RWPE2 (cell line): Measurements from ENCODE around the gene G6PD.

Experiments
- ATAC-seq: fragments of 200-7000 bp; cut with Tn5 transposase; 3 replicates; pipeline ENCODE4 v1.9.1; 2021; ENCODE audit warnings: low read depth
- DNase-seq: peaks from one replicate; pipeline ENCODE4 v3.0.0-alpha.2; 2020; ENCODE audit warnings: low spot score
- H3K27ac ChIP-seq: fragments of 450-650 bp; 2 replicates; pipeline ENCODE4 v1.5.1; 2017; ENCODE audit warnings: mild to moderate bottlenecking; ENCODE audit not compliant: poor library complexity, severe bottlenecking
- H3K27me3 ChIP-seq: fragments of 250-450 bp; sonication (Bioruptor Pico); 2 replicates; pipeline ENCODE4 v1.5.1; 2021; ENCODE audit warnings: mild to moderate bottlenecking, moderate library complexity; ENCODE audit not compliant: insufficient read depth, poor library complexity, severe bottlenecking
- H3K36me3 ChIP-seq: fragments of 250-450 bp; sonication (Bioruptor Pico); 2 replicates; pipeline ENCODE4 v1.5.1; 2020; ENCODE audit warnings: low read depth, mild to moderate bottlenecking, moderate library complexity
- H3K4me1 ChIP-seq: fragments of 250-450 bp; sonication (Bioruptor Pico); 2 replicates; pipeline ENCODE4 v1.5.1; 2021; ENCODE audit warnings: mild to moderate bottlenecking, moderate library complexity; ENCODE audit not compliant: insufficient read depth, poor library complexity, severe bottlenecking
- H3K4me3 ChIP-seq: fragments of 250-450 bp; sonication (Bioruptor Pico); 2 replicates; pipeline ENCODE4 v1.5.1; 2021; ENCODE audit warnings: mild to moderate bottlenecking, moderate library complexity; ENCODE audit not compliant: severe bottlenecking
- H3K9me3 ChIP-seq: fragments of 250-450 bp; sonication (Bioruptor Pico); 2 replicates; pipeline ENCODE4 v1.5.1; 2021; ENCODE audit warnings: mild to moderate bottlenecking, moderate library complexity; ENCODE audit not compliant: severe bottlenecking
- TF ChIP-seq, protein P1 (sequence below): fragments of 450-650 bp; IDR thresholded peaks from one replicate; pipeline ENCODE4 v1.5.1; 2017; ENCODE audit warnings: mild to moderate bottlenecking, moderate library complexity; ENCODE audit not compliant: poor library complexity, severe bottlenecking

Gene G6PD

DNA sequence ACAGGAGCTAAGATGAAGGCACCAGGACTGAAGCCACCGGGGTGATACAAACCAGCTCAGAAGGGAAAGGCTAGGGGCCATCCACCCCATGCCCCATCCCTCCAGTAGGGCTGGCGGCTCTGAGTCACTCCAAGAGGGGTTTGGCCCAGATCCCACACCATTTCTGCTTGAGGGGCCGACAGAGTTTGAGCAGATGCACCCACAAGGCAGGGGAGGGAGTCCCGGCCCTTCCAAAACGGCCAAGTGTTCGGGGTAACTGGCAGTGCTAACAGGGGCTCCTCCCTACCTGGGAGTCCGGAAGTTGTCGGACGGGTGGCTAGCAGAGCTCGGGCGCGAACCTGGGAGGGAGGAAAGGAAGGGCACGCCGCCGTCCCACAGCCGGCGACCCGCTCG is 56.6 kb downstream of the G6PD start:
- ATAC-seq: peak; percentile 20
- peak overlapping the region; percentile 64 for H3K27ac ChIP-seq

DNA sequence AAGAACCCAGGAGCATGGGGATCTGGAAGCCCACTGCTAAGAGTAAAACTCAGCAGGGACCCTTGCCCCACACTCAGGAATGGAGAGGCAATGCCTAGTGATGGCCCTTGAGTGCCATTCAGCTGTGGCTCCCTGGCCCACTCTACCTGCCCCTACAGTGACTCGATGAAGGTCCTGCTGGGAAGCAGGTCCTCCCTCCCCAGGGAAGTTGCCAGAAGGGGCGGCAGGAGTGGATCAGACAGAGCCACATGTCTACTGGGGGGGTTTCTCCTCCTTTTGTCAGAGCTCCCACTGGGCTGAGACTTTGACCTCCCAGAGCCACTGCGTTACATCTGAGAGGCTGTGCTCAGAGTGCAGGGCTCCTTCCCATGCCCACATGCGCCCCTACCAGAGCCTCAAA is 57.5 kb downstream of the G6PD start:
- no peak for DNase-seq
- TF ChIP-seq, protein P1, sequence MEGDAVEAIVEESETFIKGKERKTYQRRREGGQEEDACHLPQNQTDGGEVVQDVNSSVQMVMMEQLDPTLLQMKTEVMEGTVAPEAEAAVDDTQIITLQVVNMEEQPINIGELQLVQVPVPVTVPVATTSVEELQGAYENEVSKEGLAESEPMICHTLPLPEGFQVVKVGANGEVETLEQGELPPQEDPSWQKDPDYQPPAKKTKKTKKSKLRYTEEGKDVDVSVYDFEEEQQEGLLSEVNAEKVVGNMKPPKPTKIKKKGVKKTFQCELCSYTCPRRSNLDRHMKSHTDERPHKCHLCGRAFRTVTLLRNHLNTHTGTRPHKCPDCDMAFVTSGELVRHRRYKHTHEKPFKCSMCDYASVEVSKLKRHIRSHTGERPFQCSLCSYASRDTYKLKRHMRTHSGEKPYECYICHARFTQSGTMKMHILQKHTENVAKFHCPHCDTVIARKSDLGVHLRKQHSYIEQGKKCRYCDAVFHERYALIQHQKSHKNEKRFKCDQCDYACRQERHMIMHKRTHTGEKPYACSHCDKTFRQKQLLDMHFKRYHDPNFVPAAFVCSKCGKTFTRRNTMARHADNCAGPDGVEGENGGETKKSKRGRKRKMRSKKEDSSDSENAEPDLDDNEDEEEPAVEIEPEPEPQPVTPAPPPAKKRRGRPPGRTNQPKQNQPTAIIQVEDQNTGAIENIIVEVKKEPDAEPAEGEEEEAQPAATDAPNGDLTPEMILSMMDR: no peak
- Histone ChIP-seq H3K4me1 (no peaks in the 10 kb centered on the region), H3K27ac (peak overlapping the region; percentile 64), H3K27me3 (no peaks in the 10 kb centered on the region), H3K9me3 (no peaks in the 10 kb centered on the region), H3K36me3 (peaks cover 26% of the 10 kb centered on the region), H3K4me3 (peak overlapping the region; percentile 60)
- ATAC-seq: no peak

More for the DNA sequence above, 56.6 kb downstream of the G6PD start:
- TF ChIP-seq, protein P1: no peak
- H3K4me3 ChIP-seq: peak overlapping the region; percentile 60
- H3K4me1 ChIP-seq: no peaks in the 10 kb centered on the region
- peaks cover 17% of the 10 kb centered on the region for H3K36me3 ChIP-seq
- DNase-seq: peak; percentile 54
- no peaks in the 10 kb centered on the region for H3K9me3 ChIP-seq
- no peaks in the 10 kb centered on the region for H3K27me3 ChIP-seq

GRCh38 chrX:154488336-154489075 is 58.1 kb downstream of the G6PD start:
- Histone ChIP-seq H3K9me3 (no peaks in the 10 kb centered on the region), H3K27me3 (no peaks in the 10 kb centered on the region), H3K27ac (no peak overlapping the region), H3K4me1 (no peaks in the 10 kb centered on the region), H3K4me3 (no peak overlapping the region), H3K36me3 (peaks cover 32% of the 10 kb centered on the region)
- ATAC-seq (no peak), DNase-seq (peak; percentile 40)
- TF ChIP-seq, protein P1: no peak

DNA sequence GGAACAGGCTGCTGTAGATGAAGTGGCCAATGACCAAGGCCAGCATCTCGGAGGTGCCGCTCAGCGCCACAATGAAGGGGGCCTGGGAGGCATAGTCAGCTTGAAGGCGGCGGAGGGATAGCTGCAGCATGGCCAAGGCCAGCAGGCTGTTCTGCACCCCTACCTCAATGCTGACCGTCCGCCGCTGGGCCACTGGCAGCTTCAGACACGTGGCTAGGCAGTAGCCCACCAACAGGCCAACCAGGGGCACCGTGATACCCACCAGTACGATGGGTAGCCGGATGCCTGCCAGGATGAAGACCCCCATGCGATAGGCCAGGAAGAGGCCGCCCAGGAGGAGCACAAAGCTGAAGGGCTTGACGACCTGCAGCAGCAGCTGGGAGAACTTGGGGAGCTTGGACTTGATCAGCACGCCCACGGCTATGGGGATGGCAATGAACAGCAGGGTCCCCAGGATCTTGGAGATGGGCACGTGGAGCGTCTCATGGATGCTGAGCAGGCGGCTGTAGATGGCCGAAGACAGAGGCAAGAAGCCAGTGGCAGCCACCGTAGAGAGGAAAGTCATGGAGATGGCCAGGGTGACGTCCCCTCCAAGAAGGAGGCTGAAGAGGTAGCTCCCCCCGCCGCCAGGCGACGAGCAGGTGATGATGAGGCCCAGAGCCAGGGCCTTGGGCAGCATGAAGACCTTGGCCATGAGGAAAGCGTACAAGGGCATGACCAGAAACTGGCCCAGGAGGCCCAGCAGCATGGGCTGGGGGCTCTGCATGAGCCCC is 58.9 kb downstream of the G6PD start:
- TF ChIP-seq, protein P1: no peak
- Histone ChIP-seq H3K9me3 (no peaks in the 10 kb centered on the region), H3K36me3 (peaks cover 32% of the 10 kb centered on the region), H3K27ac (peak overlapping the region; percentile 80), H3K27me3 (no peaks in the 10 kb centered on the region), H3K4me1 (no peaks in the 10 kb centered on the region), H3K4me3 (no peak overlapping the region)
- DNase-seq (peak; percentile 36), ATAC-seq (no peak)
